Activated CD8-positive, alpha-beta memory T cell treated with anti-CD3 and anti-CD28 coated beads, Interleukin-2, amount 50 U/mL, for 1 hour (primary cell): ENCODE data around the gene GMDS.

Source experiments
- DNase-seq: peaks from one replicate; pipeline ENCODE4 v3.0.0-alpha.2; 2020; ENCODE audit errors: extremely low read depth

The GMDS gene

DNA sequence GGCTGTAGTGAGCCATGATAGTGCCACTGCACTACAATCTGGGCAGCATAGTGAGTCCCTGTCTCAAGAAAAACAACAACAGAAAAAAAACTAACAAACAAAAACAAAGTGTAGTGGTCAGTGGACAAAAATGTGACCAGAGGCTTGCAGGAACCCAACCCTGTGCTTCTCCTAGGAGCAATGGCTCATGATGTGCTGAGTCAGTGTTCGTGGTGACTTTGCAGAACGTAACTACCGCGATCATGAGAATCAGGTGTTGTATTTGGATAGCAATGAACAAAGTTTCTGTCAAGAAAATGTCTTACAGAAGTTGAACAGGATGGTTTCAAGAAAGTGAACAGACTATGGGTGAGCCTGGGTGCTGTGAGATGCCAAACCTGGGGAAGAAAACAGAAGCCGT, 654.2 kb downstream of the GMDS start:
- DNase-seq = no peak

DNA sequence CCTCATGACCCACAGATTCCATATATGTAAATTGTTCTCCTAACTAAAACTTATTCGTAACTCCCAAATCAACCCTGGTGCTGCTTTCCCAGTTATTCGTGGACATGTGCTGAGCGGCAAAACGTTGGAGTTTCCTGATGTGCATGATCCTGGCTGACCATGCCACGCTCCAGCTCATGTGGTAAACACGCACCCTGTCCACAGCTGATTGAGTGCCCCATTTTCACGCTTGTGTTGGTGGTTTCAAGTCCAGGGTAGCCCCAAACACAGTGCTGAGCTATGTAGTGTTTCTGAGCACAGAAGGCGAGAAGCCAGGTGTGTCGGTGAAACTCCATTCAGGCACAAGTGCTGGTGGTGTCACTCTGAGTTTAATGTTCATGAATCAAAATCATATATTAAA, 654.8 kb downstream of the GMDS start:
- no peak for DNase-seq

DNA sequence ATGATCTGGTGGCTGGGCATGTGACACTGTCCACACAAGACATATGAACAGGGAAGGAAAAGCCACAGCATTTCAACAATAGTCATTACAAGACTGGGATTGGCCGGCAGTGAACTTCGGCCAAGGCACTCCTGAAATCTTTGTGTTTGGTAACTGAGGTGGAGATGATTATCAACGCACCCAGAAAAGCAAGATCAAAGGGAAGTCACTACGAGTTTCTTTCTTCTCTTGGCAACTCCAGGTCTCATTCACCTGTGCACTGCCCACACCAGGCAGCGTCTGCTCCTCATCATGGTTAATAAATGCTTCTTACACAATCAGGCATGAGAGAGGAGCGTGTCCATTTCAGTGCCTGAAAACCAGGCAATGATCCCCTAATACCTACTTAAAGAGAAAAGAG, 656.2 kb downstream of the GMDS start:
- DNase-seq = no peak

DNA sequence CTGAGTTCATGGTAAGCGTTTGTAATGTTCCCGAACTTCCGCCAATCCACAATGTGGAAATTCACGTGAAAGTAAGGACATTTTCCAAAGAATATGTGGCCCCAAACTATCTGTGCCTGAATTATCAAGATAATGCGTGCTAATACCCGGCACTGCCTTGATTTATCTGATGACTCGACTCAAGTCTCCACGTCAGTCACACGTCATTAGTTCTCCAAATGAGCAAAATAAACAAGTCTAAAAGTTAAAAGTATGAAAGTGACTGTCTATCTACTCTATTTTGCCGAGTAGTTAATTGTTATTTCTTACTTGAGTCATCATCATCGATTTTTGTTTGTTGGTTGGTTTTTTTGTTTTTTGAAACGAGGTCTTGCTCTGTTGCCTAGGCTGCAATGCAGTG, 657.4 kb downstream of the GMDS start:
- no peak for DNase-seq

DNA sequence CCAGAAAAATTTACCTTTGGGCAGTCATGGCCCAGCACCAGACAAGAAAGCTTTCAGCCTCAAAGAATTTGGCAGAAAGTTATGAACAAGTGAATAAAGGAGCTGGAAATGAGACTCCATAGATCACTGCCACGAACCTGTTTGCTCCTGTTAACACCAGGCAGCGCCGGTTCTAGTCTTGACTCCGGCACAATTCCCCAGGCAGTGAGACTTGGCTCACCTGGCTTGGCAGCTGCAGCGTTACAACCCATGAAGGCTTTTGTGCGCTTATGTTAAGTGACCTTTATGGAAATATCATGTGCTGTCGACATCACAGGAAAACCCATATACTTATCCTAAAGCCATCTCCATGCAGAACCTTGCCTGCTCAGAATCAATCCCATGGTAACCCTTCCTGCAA, 657.9 kb downstream of the GMDS start:
- DNase-seq = no peak

DNA sequence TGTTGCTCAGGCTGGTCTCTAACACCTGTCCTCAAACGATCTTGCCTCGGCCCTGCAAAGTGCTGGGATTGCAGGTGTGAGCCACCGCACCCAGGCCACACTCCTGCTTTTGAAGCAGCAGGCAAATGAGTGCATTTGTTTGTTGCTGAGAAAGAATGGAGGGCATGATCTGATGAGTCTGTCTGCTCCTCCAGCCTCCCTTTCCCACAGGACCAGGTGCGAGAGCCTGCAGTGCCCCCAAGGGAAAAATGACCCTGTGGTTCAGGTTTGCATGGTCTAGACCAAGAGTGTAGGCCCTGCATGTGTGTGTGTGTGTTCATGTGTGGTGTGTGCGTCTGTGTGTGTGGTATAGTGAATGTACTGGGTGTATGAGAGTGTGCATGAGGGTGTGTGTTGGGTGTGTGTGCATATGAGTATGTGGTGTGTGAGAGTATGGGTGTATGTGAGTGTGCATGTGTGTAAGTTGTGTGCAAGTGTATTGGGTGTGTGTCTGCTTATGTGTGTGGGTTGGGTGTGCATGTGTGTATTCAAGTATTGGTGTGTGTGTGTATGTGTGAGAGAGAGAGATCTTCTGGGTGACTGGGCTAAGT, 658.4 kb downstream of the GMDS start:
- no peak for DNase-seq

DNA sequence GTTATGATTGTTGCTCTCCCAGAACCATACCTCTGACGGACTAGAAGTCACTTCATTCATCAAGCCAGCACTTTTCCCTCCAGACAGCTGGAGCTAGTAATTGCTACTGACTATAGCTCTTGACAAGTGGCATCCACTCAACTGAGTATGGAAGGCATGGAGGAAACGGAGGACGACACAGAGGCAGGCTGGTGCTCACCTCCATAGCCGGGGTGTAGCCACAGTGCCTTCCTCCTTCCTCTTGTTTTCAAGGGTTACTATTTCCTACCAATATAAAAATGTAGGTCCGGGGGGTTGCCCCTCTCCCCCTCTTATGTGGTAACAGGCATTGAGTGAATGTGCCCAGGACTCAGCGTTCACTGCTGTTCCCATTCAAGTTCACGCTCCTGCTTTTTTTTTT, 659.1 kb downstream of the GMDS start:
- no peak for DNase-seq

DNA sequence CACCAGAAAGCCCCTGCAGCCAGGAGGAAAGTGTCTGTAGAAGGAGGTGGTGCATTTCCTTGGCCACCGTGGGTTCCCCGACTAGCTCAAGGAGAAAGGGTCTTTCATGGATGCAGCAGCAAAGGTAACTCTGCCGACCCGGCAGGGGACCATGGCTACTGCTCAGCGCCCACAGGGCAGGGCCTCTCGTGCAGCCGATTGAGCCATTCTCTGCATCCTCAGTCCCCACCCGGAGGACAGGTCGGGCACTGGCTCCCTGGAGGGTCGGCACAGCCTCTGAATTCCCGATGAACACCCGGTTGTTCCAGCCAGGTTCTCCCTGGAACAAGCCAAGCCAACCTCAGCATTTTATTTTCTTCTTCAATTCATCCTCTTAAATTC, 659.7 kb downstream of the GMDS start:
- no peak for DNase-seq

DNA sequence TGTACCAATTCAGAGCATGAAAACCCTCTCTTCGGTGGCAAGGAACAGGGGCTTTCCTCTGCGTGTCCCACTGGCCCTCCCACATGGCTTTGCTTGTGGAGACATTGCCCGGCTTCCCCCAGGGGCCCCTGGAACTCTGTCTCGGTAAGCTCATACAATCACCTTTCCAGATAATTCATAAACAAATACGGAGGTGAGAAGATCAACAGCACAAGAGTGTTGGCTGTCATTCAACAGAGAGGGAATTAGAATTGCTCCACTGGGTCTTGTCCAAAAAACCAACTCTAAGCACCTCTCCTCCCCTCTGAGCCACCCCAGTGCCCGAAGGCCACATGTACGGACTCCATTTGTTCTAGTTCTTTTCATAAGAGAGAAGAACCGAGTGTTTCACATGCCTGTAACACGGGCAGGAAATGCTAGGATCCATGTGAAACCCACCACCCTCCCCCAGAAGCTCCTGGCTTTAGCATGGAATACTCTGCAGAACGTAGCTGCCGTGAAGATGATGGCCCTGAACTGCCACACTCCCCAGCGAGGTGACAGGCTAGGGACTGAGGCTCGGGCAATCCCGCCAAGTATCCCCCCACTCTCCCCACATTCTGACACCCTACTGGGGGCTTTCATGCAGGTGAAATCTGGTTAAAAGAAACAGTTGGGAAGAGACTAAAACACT, 660.3 kb downstream of the GMDS start:
- no peak for DNase-seq

DNA sequence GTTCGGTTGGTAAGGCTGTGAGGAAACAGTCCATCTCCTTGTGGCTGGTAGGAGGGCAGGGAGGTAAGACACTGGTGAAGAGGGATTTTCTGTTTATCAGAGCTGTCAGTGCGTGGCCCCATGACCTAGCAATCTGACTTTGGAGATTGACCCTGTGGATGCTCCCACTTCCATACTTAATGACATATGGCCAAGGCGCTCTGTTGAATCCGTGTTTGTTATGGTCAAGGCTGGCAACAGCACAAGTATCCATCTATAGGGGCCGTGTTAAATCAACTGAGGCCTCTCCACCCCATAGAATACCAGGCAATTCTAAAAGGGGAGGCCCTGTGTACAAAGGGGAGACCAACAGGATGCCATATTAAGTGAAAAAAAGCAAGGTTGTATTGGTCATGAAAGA, 661.3 kb downstream of the GMDS start:
- DNase-seq = no peak

DNA sequence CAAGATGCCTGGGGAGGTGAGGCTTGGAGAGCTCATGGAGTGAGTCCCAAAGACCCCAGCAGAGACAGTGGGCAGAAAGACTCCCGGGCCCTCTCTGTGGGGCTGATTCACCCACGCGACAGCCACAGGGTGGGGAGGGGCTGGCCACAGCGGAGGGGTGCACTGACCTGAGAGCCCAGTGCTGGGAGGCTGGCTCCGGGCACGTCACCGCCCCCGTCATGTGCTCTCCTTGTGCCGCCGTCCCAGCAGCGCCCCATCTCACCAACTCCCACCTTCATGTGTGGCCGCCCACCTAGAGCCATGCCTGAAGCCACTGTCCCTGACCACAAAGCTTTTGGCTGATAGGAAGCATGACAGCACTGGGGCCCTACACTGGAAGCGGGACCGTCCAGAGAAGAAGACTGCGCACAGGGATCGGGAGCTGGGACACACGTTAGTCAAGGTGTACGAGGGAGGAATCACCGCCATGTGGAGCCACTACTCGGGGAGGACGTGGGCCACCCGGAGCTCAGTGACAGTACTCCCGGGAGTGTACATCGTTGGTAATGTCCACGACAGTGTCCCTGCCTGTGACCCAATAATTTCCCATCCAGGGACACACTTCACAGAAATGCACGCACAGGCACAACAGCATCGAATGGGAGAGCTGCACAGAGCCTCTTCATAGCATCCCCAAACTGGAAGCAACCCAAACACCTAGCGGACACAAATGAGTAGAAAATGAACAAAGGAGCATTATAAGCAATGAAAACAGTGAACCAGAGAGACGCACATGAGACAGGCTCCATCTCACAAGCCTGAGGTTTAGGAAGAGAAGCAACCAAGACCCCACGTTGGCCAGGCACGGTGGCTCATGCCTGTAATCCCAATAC, 664.0 kb downstream of the GMDS start:
- DNase-seq = no peak

DNA sequence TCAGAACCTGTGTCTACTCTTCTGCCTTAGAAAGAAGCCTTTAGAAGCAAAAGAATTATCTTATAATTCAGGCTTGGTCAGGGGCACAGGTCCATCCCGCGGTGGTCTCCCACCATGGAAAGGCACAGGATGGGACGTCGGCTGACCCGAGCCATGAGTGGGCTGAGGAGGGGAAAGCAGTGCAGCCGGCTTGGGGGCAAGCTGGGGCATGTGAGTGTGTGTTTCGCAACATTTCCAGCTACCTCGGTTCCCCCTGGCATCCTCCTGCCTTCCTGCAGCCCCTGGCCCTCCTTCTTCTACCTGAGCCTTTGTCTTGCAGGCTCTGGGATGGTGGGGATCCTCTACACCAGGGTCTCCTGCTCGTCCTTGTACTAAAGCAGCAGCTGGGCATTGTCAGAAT, 664.8 kb downstream of the GMDS start:
- no peak for DNase-seq

DNA sequence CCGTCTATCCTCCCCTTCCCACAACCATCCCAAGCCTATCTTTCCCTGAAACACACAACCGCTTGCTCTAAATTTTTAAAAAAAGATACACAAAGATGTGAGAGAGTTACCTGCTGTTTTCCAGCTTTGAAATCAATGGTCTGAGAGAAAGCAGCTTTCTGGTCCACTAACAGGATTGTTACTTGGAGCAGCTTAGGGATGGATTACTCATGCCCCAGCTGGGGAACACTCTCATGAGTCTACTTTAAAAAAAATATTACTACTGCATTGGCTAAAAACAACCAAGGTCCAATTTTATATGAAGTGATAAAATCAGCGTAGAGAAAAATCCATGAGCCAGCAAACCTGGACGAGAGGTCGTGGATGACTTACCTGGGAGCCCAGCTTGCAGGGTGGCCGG, 665.3 kb downstream of the GMDS start:
- no peak for DNase-seq

DNA sequence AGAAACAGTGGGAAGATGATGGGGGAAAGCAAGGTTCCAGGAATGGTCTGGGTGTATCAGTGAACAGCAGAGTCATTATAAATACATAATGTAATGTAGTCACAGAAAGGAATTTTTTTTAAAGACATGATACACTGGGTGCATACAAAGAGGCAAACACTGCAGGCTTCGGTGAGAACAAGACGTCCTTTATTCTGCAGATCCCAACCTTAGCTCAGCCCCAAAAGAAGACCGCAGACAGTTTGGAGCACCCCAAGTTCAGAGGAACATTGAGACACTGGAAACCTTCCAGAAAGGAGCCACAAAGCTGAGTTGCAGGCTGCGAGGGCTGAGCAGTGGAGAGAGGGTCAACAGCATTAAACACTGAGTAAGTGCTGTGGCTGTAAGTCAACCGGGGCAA, 666.3 kb downstream of the GMDS start:
- no peak for DNase-seq

DNA sequence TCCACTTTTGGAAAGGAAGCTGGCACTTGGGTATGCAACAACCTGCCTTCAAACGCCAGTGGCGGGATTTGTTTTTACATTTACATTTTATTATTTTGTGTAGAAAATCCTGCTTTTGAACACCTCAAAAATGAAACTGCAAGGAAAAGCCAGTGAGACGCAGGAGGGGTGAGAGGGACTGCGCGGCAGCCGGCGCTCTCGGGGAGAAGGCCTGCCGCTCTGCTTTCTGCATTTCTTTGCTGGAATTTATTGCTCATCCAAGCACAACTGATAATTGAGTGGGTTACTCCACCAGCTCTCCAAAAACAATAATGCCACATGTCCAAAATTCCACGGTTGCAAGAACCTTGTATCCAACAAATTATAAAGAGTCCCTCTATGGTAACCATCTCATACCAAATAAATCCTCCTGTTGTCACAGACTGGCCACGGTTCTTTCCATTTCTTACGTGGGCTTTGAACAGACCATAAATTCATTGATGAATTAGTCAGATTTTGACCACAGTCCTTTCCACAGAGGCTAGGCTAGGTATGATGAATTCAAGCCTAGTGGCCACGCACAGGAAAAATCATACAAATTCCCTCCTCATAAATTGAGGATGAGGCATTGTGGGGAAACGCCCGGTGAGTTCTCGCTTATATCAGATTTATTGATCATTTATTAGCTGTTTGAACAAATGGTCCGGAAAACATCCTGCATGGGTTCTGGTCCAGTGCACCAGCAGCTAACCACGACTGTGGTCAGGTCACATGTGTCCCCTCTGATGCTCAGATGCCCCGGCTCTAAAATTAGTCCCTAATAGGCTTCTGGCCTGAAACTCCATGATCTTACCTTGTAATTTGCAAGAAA, 667.3 kb downstream of the GMDS start:
- DNase-seq = no peak

DNA sequence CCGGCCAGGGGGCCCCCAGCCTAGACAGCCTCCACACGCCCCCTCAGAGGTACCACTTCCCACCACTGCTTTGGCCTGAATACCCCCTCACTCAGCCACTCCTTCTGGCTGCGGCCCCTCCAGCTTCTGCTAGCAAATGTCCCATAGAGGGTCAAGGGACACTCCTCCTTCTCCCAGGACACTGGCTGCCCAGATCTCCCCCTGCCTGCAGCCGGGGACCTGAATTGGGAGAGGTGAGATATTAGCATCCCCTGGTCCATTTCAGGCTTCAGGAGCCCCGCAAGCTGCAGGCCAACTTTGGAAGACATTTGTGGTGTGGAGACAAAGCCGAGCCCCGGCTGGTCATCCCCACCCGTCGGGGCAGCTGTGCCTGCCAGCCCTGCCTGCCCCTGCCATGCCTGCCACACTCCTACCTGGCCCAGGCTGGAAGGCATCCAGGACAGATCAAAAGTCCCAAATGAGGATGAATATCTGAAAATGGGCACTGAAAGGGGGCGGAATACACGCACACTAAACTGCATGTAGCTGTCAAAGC, 668.2 kb downstream of the GMDS start:
- DNase-seq = no peak

DNA sequence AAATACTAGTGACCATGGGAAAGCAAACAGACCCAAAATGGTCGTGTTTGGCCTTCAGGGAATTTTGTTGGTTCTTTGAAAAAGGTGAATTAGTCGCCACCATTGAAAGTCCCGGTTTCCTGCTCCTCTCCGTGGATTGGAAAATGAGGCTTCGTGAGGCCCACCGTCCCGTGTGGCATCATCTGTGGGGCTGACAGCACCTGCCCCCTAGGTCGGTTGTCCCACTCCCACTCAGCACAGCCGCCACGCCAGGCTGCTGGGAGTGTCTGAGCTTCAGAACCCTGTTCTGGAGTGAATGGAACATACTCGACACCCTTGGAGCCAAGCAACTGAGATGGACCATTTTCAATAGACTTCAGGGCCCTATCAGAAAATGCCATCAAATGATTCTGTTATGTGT, 668.7 kb downstream of the GMDS start:
- DNase-seq = no peak

DNA sequence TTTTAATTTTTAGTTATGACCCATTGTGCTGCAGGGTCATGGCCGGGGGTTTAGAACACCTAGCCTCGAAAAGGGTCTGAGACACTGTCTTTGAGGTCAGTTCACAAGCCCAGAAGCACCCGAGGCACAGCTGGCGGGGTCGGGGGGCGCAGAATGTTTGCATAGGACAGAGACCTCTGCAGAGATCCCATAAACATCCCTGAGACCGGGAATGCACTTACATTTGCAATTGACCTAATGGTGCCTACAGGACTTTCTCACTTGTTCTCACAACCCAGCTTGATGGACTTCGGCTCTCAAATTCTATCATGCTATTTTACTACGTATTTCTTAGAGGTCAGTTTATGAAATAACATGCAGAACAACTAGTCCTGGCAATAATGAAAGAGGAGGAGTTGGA, 669.2 kb downstream of the GMDS start:
- no peak for DNase-seq

DNA sequence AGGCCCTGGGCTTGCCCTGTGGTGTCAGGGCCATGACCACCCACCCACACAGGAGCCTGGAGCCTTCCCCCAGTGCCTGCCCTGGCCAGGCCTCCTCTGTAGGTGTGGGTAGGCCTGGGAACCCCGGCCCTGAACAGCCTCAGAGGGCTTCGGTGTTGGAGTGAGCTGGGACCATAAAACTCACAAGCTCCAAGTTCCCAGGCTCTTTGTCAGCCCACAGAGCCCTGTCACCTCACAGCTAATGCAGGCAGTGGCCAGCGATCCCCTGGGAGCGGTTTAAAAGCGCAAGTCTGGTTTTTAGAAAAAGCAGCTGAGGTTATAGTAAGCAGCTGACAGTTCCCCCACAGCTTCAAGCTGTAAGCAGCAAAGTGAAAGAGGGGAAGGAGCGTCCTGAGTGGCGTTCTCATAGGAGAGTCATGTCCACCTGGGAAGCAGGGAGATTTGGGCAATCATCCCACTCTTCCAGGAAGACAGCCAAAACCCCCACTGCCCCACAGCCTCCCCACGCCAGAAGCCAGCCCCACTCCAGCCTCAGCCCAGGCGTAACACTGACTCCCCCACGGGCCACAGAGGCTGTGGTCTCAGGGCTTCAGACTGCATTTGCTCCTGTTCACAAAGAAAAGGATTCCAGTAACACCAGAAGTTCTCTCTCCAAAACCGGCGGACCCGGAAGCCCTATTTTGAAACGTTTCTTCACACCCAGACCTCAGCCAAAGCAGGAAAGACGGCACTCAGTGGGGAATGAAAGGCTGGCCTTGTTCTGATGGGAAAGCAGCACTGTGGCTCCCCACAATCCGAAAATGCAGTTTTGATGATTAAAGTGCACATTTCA, 670.0 kb downstream of the GMDS start:
- DNase-seq = no peak

DNA sequence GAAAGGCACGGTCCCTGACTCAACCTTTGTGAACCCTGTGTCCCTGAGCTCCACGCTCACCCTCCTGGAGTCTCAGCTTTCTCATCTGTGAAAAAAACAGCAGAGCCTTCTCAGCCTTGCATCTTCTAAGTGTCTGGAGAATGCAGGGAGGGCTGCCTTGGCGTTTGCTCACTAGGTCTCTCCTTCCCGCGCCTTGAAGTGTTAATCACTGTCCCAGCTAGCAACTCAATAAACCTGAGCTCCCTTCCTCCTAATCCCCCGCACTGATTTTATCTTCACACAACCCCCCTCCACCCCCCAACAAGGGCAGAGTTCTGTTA, 670.6 kb downstream of the GMDS start:
- DNase-seq = no peak

DNA sequence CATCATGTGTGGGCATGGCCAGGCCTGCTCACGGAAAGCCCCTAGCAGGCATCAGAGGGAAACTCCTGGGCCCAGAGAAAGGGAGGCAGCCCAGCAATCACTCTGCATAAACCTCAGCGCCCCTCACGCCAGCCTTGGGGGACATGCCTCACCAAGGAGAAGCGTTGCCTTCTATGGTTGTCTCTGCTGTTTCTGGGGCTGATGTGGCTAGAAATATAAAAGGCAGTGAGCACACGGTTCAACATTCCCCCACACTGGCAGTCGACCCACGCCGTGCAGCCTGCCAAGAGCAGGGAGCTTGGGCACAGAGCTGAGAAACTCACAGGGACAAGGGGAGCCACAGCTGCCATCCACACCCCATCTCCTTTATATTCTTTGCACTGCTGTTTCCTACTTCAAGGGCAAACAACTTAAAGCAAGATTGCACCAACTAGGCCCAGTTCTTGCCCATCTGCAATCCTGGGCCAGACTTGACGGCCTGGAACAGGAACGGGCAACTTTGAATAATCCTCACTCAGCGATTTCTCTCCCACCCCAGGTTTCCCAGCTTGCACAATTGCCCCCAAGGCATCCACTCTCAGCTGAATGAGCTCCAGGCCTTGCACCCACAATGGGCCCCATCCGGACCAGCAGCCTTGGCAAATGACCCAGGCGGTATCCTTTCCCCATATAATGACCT, 671.2 kb downstream of the GMDS start:
- no peak for DNase-seq
